Breast epithelium (tissue), 3 donors: ENCODE data around the gene FBL.

ENCODE experiments used
- POLR2A ChIP-seq: fragments of 450-650 bp; IDR thresholded peaks from one replicate; pipeline ENCODE4 v1.6.1; 2016; ENCODE audit warnings: antibody characterized with exemption, mild to moderate bottlenecking, moderate library complexity
- TF ChIP-seq, protein P1 (sequence below), 3 donors: fragments of 450-650 bp; IDR thresholded peaks; one replicate each; pipeline ENCODE4 v1.5.1; 2016 to 2017; ENCODE audit warnings: antibody characterized with exemption in 3 of 3, mild to moderate bottlenecking in 3 of 3, moderate library complexity in 3 of 3

DNA sequence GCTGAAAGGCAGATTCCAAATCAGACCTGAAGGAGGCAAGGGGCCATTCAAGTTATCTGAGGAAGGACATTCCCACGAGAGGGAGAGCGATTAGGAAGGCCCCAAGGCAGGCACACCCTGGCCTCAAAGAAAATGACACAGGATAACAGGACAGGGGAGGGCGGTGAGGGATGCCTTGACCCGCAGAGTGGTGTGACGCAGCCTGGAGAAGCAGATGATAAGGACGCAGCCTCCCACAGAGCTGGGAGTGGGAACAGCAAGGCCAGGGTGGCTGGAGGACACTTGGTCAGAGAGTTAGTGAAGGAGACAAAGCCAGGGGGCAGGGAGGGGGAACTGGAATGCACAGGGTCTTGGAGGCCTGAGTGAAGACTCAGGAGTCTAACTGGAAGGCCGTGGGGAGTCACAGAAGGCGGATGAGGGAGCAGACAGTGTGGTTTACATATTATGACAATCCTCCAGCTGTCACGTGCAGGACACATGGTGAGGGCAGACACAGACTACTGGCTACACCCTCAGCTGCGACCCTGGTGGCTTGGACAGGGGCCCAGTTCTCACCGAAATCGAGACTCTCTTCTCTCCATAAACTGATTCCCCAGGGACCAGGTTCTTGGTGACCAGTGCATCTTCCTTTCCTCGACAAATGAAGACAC is 6.4 kb downstream of the FBL start:
- TF ChIP-seq, protein P1, sequence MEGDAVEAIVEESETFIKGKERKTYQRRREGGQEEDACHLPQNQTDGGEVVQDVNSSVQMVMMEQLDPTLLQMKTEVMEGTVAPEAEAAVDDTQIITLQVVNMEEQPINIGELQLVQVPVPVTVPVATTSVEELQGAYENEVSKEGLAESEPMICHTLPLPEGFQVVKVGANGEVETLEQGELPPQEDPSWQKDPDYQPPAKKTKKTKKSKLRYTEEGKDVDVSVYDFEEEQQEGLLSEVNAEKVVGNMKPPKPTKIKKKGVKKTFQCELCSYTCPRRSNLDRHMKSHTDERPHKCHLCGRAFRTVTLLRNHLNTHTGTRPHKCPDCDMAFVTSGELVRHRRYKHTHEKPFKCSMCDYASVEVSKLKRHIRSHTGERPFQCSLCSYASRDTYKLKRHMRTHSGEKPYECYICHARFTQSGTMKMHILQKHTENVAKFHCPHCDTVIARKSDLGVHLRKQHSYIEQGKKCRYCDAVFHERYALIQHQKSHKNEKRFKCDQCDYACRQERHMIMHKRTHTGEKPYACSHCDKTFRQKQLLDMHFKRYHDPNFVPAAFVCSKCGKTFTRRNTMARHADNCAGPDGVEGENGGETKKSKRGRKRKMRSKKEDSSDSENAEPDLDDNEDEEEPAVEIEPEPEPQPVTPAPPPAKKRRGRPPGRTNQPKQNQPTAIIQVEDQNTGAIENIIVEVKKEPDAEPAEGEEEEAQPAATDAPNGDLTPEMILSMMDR (IDR thresholded peaks at IDR 0.05) = no peak
- TF ChIP-seq POLR2A = no peak
